BLaER1 (cell line): ENCODE measurements around the gene SLC38A11.
A peak's percentile ranks its signal among the peaks of the same experiment; 100 is the strongest.
"Not testable (repeated sequence)": the region's sequence is repeated elsewhere in the genome, so short reads cannot be mapped to it uniquely, and the experiment has no call there.

Source experiments
- H3K27ac ChIP-seq: shearing (Covaris generic); formaldehyde crosslinking; 2 replicates; pipeline ENCODE4 v1.8.1; 2022
- H3K27me3 ChIP-seq: shearing (Covaris generic); formaldehyde crosslinking; 2 replicates; pipeline ENCODE4 v1.8.1; 2022
- H3K36me3 ChIP-seq: shearing (Covaris generic); formaldehyde crosslinking; 2 replicates; pipeline ENCODE4 v1.8.1; 2022
- H3K4me1 ChIP-seq: shearing (Covaris generic); formaldehyde crosslinking; 2 replicates; pipeline ENCODE4 v1.8.1; 2022
- H3K4me2 ChIP-seq: shearing (Covaris generic); formaldehyde crosslinking; 2 replicates; pipeline ENCODE4 v1.8.1; 2022
- H3K4me3 ChIP-seq: shearing (Covaris generic); formaldehyde crosslinking; 2 replicates; pipeline ENCODE4 v1.8.1; 2022
- H3K9ac ChIP-seq: shearing (Covaris generic); formaldehyde crosslinking; 2 replicates; pipeline ENCODE4 v1.8.1; 2022
- H3K9me3 ChIP-seq: shearing (Covaris generic); formaldehyde crosslinking; 2 replicates; pipeline ENCODE4 v1.8.1; 2022
- H4K20me1 ChIP-seq: shearing (Covaris generic); formaldehyde crosslinking; 2 replicates; pipeline ENCODE4 v1.8.1; 2022
- Cebpa-rat ChIP-seq: shearing (Covaris generic); IDR thresholded peaks from 2 replicates; pipeline ENCODE4 v1.8.1; 2022

SLC38A11 gene

GRCh38 chr2:164984428-164984827 lies 29.1 kb upstream of the SLC38A11 start:
- no peaks in the 10 kb centered on the region for H3K36me3 ChIP-seq
- no peak overlapping the region for H3K4me2 ChIP-seq
- H3K27ac ChIP-seq, result no peak overlapping the region
- H3K9ac ChIP-seq, result no peak overlapping the region
- H3K9me3 ChIP-seq, result no peaks in the 10 kb centered on the region
- H3K4me1 ChIP-seq, result peaks cover 24% of the 10 kb centered on the region
- no peak for TF ChIP-seq Cebpa-rat
- H3K4me3 ChIP-seq, result no peak overlapping the region
- no peaks in the 10 kb centered on the region for H4K20me1 ChIP-seq
- H3K27me3 ChIP-seq, result no peaks in the 10 kb centered on the region

- Histone ChIP-seq H3K9me3 (no peaks in the 10 kb centered on the region), H3K4me2 (peak overlapping the region; percentile 55), H3K9ac (no peak overlapping the region), H3K36me3 (no peaks in the 10 kb centered on the region), H3K27ac (peak overlapping the region; percentile 35; the same call in 1 of the 2 replicates), H3K4me1 (peaks cover 27% of the 10 kb centered on the region), H4K20me1 (no peaks in the 10 kb centered on the region), H3K27me3 (no peaks in the 10 kb centered on the region), H3K4me3 (no peak overlapping the region)
- TF ChIP-seq Cebpa-rat, result no peak
Measured at GRCh38 chr2:164981217-164981990, 26.1 kb upstream of the SLC38A11 start.

GRCh38 chr2:164980688-164981087 lies 25.4 kb upstream of the SLC38A11 start:
- Histone ChIP-seq H3K4me2 (peak overlapping the region; percentile 55), H3K4me1 (peaks cover 34% of the 10 kb centered on the region)
- H3K27ac ChIP-seq, H3K27me3 ChIP-seq, H3K4me3 ChIP-seq, H4K20me1 ChIP-seq, H3K9me3 ChIP-seq, H3K9ac ChIP-seq, H3K36me3 ChIP-seq: not testable (repeated sequence)

- H4K20me1 ChIP-seq, result no peaks in the 10 kb centered on the region
- no peaks in the 10 kb centered on the region for H3K9me3 ChIP-seq
- peaks cover 50% of the 10 kb centered on the region for H3K4me1 ChIP-seq
- H3K4me2 ChIP-seq, result no peak overlapping the region
- H3K9ac ChIP-seq, result no peak overlapping the region
- no peaks in the 10 kb centered on the region for H3K36me3 ChIP-seq
- H3K4me3 ChIP-seq, result no peak overlapping the region
- H3K27ac ChIP-seq, result no peak overlapping the region
- no peak for TF ChIP-seq Cebpa-rat
- H3K27me3 ChIP-seq, result no peaks in the 10 kb centered on the region
Measured at GRCh38 chr2:164979113-164979512, 23.8 kb upstream of the SLC38A11 start.

- H3K4me2 ChIP-seq, H3K36me3 ChIP-seq, H3K4me3 ChIP-seq, H3K27me3 ChIP-seq, H3K9ac ChIP-seq, H3K9me3 ChIP-seq, H3K27ac ChIP-seq, H4K20me1 ChIP-seq: not testable (repeated sequence)
- H3K4me1 ChIP-seq, result peaks cover 50% of the 10 kb centered on the region
Measured at GRCh38 chr2:164976875-164977470, 21.6 kb upstream of the SLC38A11 start.

GRCh38 chr2:164976301-164976700 lies 21.0 kb upstream of the SLC38A11 start:
- Histone ChIP-seq H3K4me1 (peaks cover 44% of the 10 kb centered on the region), H3K9ac (no peak overlapping the region), H3K9me3 (no peaks in the 10 kb centered on the region), H3K27me3 (no peaks in the 10 kb centered on the region), H3K4me2 (no peak overlapping the region), H4K20me1 (no peaks in the 10 kb centered on the region), H3K27ac (no peak overlapping the region), H3K4me3 (no peak overlapping the region), H3K36me3 (no peaks in the 10 kb centered on the region)
- TF ChIP-seq Cebpa-rat, result no peak

GRCh38 chr2:164975891-164976290 lies 20.6 kb upstream of the SLC38A11 start:
- H4K20me1 ChIP-seq, result no peaks in the 10 kb centered on the region
- no peak for TF ChIP-seq Cebpa-rat
- H3K9me3 ChIP-seq, result no peaks in the 10 kb centered on the region
- peaks cover 40% of the 10 kb centered on the region for H3K4me1 ChIP-seq
- H3K4me2 ChIP-seq, result no peak overlapping the region
- no peak overlapping the region for H3K4me3 ChIP-seq
- H3K36me3 ChIP-seq, result no peaks in the 10 kb centered on the region
- H3K27me3 ChIP-seq, result no peaks in the 10 kb centered on the region
- no peak overlapping the region for H3K27ac ChIP-seq
- H3K9ac ChIP-seq, result no peak overlapping the region

- H3K9ac ChIP-seq, result no peak overlapping the region
- peaks cover 28% of the 10 kb centered on the region for H3K4me1 ChIP-seq
- H3K27ac ChIP-seq, result no peak overlapping the region
- H3K36me3 ChIP-seq, result no peaks in the 10 kb centered on the region
- no peak overlapping the region; the same call in 1 of the 2 replicates for H3K4me2 ChIP-seq
- no peaks in the 10 kb centered on the region for H3K27me3 ChIP-seq
- no peak for TF ChIP-seq Cebpa-rat
- no peaks in the 10 kb centered on the region for H3K9me3 ChIP-seq
- no peaks in the 10 kb centered on the region for H4K20me1 ChIP-seq
- H3K4me3 ChIP-seq, result no peak overlapping the region
Measured at GRCh38 chr2:164974221-164974620, 18.9 kb upstream of the SLC38A11 start.

GRCh38 chr2:164972216-164972615 lies 16.9 kb upstream of the SLC38A11 start:
- H3K27ac ChIP-seq, result no peak overlapping the region
- TF ChIP-seq Cebpa-rat, result no peak
- H4K20me1 ChIP-seq, result no peaks in the 10 kb centered on the region
- H3K4me3 ChIP-seq, result no peak overlapping the region
- H3K27me3 ChIP-seq, result no peaks in the 10 kb centered on the region
- H3K4me1 ChIP-seq, result peaks cover 28% of the 10 kb centered on the region
- no peaks in the 10 kb centered on the region; the same call in 1 of the 2 replicates for H3K9me3 ChIP-seq
- no peaks in the 10 kb centered on the region for H3K36me3 ChIP-seq
- H3K9ac ChIP-seq, result no peak overlapping the region
- H3K4me2 ChIP-seq, result no peak overlapping the region

- Histone ChIP-seq H3K36me3 (no peaks in the 10 kb centered on the region), H3K9ac (no peak overlapping the region), H3K27ac (no peak overlapping the region), H3K4me3 (no peak overlapping the region), H4K20me1 (no peaks in the 10 kb centered on the region), H3K4me1 (peaks cover 12% of the 10 kb centered on the region), H3K4me2 (no peak overlapping the region), H3K9me3 (no peaks in the 10 kb centered on the region; the same call in 1 of the 2 replicates), H3K27me3 (no peaks in the 10 kb centered on the region)
- no peak for TF ChIP-seq Cebpa-rat
Measured at GRCh38 chr2:164969909-164970690, 14.8 kb upstream of the SLC38A11 start.
